K562 (cell line): Measurements from ENCODE around the gene GAPVD1. TPM values are rescaled to one million over a fixed set of nuclear protein-coding genes. Genes with fewer than 3 reads are reported as not detected.
A peak's percentile ranks its signal among the peaks of the same experiment; 100 is the strongest.

Experiments used
- ILF3 ChIP-seq: fragments of 450-650 bp; IDR thresholded peaks from 2 replicates; pipeline ENCODE4 v1.6.1; 2018; ENCODE audit warnings: antibody characterized with exemption, mild to moderate bottlenecking, moderate library complexity, borderline replicate concordance
- KLF13 ChIP-seq: fragments of 450-650 bp; IDR thresholded peaks from 2 replicates; pipeline ENCODE4 v1.6.1; 2016; ENCODE audit warnings: missing genetic modification characterization, low read depth, mild to moderate bottlenecking, missing compliant biosample characterization, moderate library complexity, borderline replicate concordance
- L3MBTL2 ChIP-seq: fragments of 450-650 bp; IDR thresholded peaks from 2 replicates; pipeline ENCODE4 v1.6.1; 2016; ENCODE audit warnings: mild to moderate bottlenecking, moderate library complexity
- MTA2 ChIP-seq: fragments of 450-650 bp; IDR thresholded peaks from 2 replicates; pipeline ENCODE4 v1.6.1; 2016; ENCODE audit warnings: low read depth
- SREBF2 ChIP-seq: sonication (generic); formaldehyde crosslinking; IDR thresholded peaks from 2 replicates; pipeline ENCODE4 v1.4.0; 2020; ENCODE audit warnings: mild to moderate bottlenecking, missing genetic modification reagents
- TAF7 ChIP-seq: fragments of 450-650 bp; IDR thresholded peaks from 2 replicates; pipeline ENCODE4 v1.6.1; 2016; ENCODE audit warnings: missing genetic modification characterization, missing compliant biosample characterization
- ZNF175 ChIP-seq: fragments of 200-800 bp; sonication (Bioruptor generic); IDR thresholded peaks from 2 replicates; pipeline ENCODE4 v1.6.1; 2016; ENCODE audit warnings: low read depth, mild to moderate bottlenecking, missing genetic modification characterization, missing compliant biosample characterization
- ZNF316 ChIP-seq: fragments of 450-650 bp; IDR thresholded peaks from 2 replicates; pipeline ENCODE4 v1.6.1; 2016
- polyA plus RNA-seq, 8 experiments: library from polyadenylated mRNA; depleted of rRNA in 4 of 8; stranded (reverse) in 5 of 8; unstranded in 3 of 8; fragments of >200 nt; fragmentation: Nextera tagmentation in 2 of 8; fragmentation: Illumina TruSeq in 1 of 8; extraction: Ambion mirVana in 2 of 8; extraction: Trizol in 1 of 8; gene quantifications; 2 replicates each; pipeline versions ENCODE4 v1.2.1 to v1.2.3, GENCODE V29; 2011 to 2014; ENCODE audit warnings: inconsistent platforms in 1 of 8, missing spikeins in 1 of 8
- total RNA-seq, 7 experiments: library from RNA; depleted of rRNA in 6 of 7; stranded (reverse); fragments of >200 nt in 6 of 7; fragmentation: Illumina TruSeq in 2 of 7; extraction: Trizol in 2 of 7; gene quantifications; 2 replicates each; pipeline versions ENCODE4 v1.2.1 to v1.2.3, GENCODE V29; 2011 to 2021; ENCODE audit warnings: low replicate concordance in 1 of 7
- TF ChIP-seq, protein P1 (sequence below): fragments of 450-650 bp; formaldehyde crosslinking; IDR thresholded peaks from 2 replicates; pipeline ENCODE4 v1.4.0; 2022; ENCODE audit warnings: missing genetic modification characterization
- TF ChIP-seq, protein P2 (sequence below): fragments of 450-650 bp; IDR thresholded peaks from 2 replicates; pipeline ENCODE4 v1.6.1; 2016; ENCODE audit warnings: mild to moderate bottlenecking
- TF ChIP-seq, protein P3 (sequence below): fragments of 250-450 bp; sonication (Bioruptor Pico); IDR thresholded peaks from 2 replicates; pipeline ENCODE4 v1.5.0; 2020; ENCODE audit warnings: mild to moderate bottlenecking, borderline replicate concordance
- TF ChIP-seq, protein P4 (sequence below): sonication (generic); formaldehyde crosslinking; IDR thresholded peaks from 2 replicates; pipeline ENCODE4 v1.8.1; 2023; ENCODE audit warnings: mild to moderate bottlenecking, missing genetic modification reagents

The GAPVD1 gene
- total and polyA plus RNA-seq, 9 of the 15 experiments (the other 6 are each of a cell fraction or from before 2014, with no cell fraction given), result 9.5 to 66.1 (median 45.5) TPM

DNA sequence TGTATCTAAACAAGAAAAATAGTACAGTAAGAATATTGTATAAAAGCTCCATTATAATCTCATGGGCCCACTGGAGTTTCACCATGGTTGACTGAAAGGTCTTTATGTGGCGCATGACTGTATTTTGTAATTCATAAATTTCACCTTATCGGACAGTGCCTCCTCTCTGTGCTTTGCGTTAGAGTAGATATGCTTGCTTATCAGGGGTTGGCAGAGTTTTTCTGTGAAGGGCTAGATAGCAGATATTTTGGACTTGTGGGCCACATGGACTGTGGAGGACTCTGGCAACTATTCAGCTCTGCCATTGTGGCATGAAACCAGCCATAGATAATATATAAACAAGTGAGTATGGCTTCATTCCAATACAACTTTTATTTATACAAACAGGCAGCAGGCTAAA, 23.2 kb downstream of the GAPVD1 start (continued):
- TF ChIP-seq ZNF175 (CRISPR knock-in tag), result peak; percentile 98
- TF ChIP-seq, protein P1, sequence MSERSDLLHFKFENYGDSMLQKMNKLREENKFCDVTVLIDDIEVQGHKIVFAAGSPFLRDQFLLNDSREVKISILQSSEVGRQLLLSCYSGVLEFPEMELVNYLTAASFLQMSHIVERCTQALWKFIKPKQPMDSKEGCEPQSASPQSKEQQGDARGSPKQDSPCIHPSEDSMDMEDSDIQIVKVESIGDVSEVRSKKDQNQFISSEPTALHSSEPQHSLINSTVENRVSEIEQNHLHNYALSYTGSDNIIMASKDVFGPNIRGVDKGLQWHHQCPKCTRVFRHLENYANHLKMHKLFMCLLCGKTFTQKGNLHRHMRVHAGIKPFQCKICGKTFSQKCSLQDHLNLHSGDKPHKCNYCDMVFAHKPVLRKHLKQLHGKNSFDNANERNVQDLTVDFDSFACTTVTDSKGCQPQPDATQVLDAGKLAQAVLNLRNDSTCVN (CRISPR knock-in tag), result peak; percentile 62; the same call in 1 of the 2 replicates
- peak; percentile 57; the same call in 1 of the 2 replicates for TF ChIP-seq L3MBTL2
- TF ChIP-seq, protein P2, sequence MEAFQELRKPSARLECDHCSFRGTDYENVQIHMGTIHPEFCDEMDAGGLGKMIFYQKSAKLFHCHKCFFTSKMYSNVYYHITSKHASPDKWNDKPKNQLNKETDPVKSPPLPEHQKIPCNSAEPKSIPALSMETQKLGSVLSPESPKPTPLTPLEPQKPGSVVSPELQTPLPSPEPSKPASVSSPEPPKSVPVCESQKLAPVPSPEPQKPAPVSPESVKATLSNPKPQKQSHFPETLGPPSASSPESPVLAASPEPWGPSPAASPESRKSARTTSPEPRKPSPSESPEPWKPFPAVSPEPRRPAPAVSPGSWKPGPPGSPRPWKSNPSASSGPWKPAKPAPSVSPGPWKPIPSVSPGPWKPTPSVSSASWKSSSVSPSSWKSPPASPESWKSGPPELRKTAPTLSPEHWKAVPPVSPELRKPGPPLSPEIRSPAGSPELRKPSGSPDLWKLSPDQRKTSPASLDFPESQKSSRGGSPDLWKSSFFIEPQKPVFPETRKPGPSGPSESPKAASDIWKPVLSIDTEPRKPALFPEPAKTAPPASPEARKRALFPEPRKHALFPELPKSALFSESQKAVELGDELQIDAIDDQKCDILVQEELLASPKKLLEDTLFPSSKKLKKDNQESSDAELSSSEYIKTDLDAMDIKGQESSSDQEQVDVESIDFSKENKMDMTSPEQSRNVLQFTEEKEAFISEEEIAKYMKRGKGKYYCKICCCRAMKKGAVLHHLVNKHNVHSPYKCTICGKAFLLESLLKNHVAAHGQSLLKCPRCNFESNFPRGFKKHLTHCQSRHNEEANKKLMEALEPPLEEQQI, result peak; percentile 98
- TF ChIP-seq KLF13 (tag), result 0 out of 2 replicates have a peak, but pooled peaks have one; percentile 21
- no peak for TF ChIP-seq SREBF2 (CRISPR knock-in tag)
- TF ChIP-seq MTA2, result peak; percentile 100
- TF ChIP-seq, protein P3, sequence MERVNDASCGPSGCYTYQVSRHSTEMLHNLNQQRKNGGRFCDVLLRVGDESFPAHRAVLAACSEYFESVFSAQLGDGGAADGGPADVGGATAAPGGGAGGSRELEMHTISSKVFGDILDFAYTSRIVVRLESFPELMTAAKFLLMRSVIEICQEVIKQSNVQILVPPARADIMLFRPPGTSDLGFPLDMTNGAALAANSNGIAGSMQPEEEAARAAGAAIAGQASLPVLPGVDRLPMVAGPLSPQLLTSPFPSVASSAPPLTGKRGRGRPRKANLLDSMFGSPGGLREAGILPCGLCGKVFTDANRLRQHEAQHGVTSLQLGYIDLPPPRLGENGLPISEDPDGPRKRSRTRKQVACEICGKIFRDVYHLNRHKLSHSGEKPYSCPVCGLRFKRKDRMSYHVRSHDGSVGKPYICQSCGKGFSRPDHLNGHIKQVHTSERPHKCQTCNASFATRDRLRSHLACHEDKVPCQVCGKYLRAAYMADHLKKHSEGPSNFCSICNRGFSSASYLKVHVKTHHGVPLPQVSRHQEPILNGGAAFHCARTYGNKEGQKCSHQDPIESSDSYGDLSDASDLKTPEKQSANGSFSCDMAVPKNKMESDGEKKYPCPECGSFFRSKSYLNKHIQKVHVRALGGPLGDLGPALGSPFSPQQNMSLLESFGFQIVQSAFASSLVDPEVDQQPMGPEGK, result no peak
- no peak for TF ChIP-seq ZNF316
- TF ChIP-seq, protein P4, sequence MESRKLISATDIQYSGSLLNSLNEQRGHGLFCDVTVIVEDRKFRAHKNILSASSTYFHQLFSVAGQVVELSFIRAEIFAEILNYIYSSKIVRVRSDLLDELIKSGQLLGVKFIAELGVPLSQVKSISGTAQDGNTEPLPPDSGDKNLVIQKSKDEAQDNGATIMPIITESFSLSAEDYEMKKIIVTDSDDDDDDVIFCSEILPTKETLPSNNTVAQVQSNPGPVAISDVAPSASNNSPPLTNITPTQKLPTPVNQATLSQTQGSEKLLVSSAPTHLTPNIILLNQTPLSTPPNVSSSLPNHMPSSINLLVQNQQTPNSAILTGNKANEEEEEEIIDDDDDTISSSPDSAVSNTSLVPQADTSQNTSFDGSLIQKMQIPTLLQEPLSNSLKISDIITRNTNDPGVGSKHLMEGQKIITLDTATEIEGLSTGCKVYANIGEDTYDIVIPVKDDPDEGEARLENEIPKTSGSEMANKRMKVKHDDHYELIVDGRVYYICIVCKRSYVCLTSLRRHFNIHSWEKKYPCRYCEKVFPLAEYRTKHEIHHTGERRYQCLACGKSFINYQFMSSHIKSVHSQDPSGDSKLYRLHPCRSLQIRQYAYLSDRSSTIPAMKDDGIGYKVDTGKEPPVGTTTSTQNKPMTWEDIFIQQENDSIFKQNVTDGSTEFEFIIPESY (CRISPR knock-in tag), result no peak
- TF ChIP-seq ILF3, result peak; percentile 94; the same call in 1 of the 2 replicates
- no peak for TF ChIP-seq TAF7 (tag)
